ENCODE data around the gene TAP1.
A peak's percentile ranks its signal among the peaks of the same experiment; 100 is the strongest.

Gene TAP1

DNA sequence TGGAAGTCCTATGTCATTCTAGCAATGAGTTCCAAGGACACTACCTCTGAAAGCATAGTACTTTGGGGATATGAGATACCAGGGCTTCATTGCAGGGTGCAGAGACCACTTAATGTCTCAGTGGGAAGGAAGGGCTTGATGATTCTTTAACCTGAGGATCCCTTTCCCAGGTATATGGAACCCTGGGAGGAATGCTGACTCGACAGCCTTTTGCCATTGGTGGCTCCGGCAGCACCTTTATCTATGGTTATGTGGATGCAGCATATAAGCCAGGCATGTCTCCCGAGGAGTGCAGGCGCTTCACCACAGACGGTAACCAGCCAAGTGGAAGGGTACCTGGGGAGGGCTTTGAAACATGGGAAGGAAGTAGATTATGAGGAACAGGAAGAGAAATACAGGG is 4.7 kb upstream of the TAP1 start:
- DNase-seq, result no peak

DNA sequence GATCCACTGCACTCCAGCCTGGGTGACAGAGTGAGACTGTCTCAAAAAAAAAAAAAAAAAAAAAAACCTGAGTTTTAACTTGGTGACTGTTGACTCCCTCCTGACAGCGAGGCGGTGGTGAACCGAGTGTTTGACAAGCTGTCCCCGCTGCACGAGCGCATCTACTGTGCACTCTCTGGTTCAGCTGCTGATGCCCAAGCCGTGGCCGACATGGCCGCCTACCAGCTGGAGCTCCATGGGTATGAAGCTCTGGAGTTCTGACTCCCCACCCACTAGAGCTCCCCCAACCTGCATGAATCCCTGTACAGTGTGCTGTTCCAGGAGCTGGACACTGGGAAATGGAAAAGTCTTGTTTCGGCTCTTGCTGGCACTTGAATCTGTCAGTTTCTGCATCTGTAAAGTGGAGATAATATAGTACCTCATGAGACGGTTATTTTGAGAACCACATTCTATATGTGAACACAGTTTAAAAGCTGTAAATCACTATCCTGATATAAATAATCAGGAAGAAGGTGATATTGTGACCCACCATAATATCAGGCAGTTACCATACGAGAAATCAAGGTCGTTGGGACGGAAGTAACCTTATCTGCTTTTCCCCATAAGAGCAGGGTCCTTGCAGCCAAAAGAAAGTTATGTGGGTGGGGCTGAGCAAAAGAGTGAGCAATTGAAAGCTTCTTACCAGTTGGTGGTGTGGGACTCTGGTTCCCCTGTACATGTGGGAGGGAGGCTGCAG is 3.8 kb upstream of the TAP1 start:
- no peak for DNase-seq

DNA sequence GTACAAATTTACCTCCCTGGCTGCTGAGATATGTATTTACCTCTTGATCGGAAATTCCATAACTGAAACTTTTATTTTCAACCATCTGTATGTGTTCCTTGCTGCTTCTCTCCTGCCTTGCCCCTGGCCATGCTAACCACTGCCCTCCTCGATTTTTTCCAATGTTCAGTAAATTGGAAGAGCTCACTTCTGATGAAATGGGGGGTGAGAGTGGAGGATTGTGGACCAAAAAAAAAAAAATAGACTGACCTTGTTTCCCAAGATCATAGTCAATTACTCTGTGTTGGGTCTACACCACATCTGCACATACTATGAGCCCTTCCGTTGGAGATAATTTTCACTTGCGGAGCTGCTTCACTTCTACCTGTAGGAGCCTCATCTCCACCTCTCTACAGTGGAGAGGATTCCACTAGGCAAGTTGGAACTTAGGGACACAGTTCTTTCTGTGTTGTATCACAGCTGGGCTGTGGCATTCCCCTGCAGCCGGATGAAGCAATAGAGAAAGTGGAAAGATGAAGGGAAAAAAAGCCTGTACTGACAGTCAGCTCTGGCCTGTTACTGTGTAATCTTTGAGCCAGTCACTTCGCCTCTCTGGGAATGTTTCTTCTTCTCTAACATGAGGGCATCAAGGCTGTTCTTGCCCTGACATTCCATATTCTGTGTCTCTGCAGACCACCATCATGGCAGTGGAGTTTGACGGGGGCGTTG is 2.1 kb upstream of the TAP1 start:
- no peak for DNase-seq

DNA sequence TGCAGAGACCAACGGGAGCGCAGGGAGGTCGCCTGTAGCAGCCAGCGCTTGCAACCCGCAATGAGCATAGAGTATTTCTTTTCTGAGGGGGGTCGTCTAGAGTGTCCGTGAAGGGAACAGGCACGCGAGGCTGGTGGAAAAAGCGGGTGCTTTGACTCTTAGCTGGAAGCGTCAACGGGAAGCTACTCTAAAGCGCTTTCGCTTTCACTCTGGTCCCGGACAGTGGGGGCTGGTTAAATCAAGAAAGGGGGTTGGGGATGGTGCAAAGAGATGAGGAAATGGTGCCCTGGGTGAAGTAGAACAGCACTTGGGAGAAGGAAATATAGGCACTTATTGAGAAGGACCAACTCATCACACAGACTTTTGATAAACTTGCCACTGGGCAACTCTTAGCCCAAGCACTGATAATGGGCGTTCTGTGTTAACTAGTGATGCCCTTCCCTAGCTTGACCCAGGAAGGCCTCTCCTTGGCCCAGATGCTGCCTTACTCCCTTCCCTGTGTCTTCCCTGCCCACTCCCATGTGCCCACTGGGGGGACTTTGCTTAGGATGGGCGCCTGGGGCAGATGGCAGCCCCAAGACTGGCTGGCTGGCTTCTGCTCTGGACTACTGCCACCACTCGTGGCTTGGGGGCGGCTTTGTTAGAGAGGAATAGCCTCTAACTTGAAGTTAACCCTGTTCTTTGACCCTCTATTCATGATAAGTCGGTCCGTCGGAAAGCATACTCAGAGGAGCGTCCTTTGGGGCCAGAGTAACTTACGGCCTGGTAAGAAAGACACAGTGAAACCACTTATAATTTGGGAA is 1.1 kb upstream of the TAP1 start:
- peak; percentile 73 for DNase-seq

DNA sequence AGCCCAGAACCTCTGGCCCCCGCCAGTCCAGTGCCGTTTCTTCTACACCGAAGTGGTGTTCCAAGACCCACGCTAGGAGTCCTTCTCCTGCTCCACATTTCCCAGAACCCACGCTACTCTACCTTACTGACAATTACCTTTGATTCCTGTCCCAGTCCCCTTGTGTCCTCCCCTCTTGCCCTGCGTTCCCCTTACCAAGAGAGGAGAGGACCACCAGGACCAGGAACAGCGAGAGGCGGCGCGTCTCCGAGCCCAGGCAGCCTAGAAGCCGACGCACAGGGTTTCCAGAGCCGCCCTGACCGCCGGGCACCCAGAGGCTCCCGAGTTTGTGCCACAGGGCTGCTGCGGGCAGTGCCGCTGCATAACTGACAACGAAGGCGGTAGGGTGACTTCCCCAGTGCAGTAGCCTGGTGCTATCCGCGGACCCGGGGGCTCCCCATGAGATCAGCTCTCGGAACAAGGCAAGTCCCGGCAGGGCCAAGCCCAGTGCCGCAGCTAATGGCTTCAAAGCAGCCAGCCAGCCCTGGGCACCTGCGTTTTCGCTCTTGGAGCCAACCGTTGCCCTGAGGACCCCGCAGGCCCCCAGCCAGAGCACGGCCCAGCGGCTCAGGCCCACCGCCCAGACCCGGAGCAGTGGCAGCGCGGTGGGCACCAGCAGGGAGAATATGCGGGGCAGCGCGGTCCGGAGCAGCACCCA is 512 bp downstream of the TAP1 start:
- DNase-seq, result peak; percentile 65

DNA sequence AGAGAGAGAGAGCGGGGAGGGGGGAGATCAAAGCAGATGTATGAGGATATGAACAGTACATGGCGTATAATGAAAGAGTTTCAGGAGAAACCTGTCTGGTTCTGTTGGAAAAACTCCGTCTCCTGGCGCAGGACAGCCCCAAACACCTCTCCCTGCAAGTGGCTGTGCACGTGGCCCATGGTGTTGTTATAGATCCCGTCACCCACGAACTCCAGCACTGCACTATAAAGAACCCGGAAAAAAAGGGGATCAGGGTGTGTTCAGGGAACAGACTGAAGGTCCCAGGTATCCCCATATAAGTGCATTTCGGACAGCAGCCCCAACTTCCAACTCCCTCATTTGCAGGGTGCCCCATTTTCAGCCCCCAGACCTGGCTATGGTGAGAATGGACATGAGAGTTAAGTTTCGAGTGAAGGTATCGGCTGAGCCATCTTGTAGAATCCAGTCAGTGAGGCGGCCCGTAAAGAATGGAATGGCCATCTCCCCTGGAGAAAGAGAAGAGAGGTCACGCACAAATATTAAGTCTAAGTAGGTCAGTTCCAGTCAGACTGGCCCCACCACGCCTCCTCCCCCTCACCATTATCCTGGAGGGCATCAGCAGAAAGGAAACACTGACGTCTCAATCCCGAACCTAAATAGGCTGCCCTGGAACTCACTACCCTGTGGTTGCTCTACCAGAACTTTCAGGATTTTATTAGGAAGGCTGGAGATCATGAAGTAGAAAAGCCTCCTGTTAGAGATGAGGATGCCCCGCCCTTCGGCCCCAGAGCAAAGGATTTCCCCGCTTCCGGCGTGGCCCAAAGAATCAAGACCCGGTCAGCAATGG is 1.3 kb downstream of the TAP1 start:
- DNase-seq, result no peak

DNA sequence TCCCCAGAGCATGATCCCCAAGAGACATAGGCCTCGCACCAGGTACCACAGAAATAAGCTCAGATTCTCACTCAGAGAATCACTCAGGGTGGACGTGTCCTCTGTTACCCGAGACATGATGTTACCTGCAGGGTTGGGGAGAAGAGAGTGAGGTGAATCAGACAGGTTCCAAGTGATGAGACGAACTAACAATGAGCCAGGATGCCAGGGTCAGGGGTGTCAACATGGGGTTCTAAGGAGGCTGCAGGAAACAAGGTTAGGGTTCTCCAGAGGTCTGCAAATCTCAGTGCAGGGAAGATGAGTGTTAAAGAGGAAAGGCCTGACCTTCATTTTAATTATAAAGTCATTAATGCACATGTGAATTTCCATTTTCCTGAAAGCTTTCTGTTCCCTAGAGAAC is 2.5 kb downstream of the TAP1 start:
- DNase-seq, result no peak

DNA sequence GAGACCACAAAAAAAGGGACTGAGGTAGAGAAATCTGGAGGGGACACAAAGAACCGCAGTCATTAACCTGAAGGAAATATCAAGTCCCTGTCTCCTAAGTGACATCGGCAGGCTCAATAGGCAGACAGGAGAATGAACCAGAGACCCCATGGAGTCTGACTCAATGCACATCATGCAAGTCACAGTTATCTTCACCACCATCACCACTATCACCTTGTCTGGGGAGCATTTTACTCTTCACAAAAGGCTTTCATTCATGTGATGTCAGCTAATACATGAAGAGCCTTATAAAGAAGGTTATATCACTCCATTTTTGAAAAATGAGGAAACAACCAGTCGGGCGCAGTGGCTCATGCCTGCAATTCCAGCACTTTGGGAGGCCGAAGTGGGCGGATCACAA is 4.4 kb downstream of the TAP1 start:
- no peak for DNase-seq

DNA sequence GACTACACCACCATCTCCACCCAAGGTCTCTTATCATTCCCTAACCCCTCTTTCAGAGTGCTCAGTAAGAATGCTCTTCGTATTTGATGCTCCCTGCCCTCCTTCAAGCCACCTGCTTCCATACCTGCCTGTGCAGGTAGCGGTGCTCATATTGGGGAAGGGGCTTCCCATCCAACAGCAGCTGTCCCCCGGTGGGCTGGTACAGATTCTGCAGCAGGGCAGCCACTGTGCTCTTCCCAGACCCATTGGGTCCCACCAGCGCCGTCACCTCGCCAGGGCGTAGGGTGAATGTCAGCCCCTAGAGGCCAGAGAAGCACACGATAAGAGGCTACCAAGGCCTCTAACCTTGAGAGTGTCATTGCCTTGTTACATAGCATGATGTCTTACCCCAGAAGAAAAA is 5.7 kb downstream of the TAP1 start:
- DNase-seq, result no peak

DNA sequence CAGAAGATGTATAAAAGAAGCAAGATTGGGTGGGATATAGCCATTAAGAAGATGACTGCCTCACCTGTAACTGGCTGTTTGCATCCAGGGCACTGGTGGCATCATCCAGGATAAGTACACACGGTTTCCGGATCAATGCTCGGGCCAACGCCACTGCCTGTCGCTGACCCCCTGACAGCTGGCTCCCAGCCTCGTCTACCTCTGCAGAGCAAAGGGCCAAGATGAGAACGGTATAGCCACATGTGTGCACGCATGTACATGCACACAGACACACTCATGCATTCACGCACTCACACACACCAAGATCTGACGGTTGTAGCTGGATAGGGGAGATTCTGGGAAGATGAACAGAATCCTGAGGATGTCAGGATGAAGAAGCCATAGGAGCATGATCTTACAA is 6.5 kb downstream of the TAP1 start:
- DNase-seq, result no peak

DNA sequence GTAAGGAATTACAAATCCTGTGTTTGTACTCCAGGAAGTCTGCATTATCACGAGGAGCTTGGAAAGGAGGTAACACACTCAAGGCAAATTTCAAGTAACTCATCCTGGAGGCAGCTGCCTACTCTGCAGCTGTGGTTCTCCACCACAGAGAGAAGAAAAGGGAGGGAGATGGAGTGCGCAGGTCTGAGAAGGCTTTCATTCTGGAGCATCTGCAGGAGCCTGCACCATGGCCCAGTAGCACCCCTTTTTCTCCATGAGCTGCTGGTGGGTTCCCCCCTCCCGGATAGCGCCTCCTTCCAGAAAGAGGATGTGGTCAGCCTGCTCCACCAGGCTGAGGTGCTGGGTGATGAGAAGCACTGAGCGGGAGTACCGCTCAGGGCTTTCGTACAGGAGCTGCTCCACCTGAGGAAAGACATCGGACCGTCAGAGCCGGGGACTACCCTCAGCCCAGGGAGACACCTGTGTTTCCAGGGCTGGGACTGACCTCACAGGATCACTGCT is 8.1 kb downstream of the TAP1 start:
- DNase-seq, result peak; percentile 2

DNA sequence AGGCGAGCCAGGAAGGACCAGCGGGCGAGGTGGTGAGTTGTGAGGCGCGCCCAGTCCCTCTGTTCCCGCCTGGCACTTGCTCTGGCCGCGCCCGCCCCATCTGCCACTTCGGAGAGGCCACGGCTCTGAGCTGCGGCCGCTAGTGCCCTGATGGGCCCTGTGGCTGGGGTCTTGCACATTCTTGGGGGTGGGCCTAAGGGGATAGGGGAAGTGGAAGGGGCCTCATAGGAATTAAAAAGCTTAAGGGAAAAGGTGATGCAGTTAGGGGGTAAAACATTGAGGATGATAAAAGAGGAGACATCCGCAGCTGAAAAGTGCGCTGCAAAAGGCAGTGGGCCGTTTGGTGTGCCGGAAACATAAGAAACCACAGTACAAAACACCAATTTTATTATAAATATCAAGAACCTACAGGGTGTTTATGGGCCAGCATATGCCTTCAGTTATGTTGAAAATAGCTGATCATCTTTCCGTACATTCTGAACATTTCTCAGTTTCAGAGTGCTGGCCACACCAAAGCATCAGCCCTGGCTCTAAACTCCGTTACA is 8.6 kb downstream of the TAP1 start:
- DNase-seq, result no peak

DNA sequence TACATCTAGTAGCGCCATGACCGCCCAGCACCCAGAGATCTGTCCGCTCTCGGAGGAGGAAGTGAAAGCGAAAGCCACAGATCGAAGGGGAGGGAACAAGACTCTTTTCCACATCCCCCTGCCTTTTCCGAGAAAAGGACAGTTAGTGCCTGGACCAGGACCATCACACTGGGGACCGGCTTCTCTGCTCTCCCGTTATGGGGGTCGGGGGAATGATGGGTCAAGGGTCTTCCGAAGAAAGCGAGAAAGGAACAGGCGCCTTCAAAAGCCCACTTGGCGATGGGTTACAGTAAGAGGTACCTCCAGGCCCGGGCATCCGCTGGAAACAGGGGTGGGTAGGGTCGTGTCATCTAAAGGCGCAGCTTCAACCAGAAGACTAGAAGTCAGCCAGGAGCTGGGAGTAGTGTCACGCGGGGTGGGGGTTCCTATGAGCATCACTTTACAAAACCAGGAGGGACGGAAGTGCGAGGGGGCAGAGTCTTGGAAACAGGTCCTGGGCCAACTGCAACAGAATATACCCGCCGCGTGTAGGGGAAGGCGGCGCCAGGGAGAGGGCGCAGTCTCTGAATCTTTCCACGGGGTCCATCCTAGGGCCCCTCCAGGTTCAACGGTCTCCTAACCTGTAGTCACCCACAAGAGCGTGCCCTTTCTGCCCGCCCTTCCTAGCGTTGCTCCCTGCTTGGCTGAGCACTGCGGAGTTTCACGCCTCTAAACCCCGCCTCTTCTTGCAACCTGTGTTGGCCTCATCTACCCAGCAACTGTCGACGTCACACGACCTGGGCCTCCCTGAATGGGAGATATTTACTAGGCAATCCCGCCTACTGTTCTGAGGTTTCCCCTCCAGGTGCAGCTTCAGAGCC is 9.3 kb downstream of the TAP1 start, which contains the start of gene PSMB8:
PSMB8 (minus strand) TSS at position 69 of the 860 bp plus-strand sequence; CDS start at position 18, 51 bp downstream.
- DNase-seq, result peak; percentile 88

DNA sequence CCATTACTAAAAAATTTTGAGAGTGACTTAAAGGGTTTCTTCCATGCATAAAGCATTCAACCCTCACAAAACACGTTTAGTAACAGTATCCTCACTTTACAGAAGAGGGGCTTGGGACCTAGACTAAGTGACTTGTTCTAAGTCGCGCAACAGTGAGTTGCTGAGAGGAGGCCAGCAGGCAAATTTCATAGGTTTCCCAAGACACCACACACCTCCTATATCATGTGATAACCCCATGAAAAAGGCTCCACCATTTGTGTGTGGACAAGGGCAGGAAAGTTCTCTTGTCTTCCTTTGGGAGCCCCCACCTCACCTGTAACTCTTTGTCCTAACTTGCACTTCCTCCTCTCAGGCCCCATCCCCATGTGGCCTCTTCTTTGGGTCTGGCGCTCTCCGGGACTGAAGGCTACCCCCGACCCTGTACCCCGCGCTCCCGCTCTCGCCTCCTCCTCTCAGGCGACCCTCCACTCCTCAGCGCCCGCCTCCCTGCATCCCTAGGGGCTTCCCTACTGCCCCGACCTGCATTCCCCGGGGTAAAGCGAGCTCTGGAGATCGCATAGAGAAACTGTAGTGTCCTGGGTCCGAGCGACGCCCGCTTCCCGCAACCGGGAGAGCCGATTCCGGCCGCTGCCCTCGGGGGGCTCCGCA is 10.0 kb downstream of the TAP1 start:
- no peak for DNase-seq

DNA sequence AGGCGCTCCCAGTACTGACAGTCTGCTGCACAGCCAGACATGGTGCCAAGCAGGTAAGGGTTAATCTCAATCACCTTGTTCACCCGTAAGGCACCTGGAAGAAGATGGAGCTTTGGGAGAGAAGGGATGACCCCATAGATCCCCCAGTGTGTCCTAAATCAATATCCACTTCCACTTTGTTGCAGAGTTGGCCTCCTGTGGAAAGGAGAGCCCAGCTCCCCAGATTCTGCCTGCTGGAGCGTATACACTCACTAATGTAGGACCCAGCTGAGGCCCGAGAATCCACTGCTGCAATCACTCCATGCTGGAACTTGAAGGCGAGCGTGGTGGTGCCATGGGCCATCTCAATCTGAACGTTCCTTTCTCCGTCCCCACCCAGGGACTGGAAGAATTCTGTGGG is 10.8 kb downstream of the TAP1 start:
- DNase-seq, result no peak

DNA sequence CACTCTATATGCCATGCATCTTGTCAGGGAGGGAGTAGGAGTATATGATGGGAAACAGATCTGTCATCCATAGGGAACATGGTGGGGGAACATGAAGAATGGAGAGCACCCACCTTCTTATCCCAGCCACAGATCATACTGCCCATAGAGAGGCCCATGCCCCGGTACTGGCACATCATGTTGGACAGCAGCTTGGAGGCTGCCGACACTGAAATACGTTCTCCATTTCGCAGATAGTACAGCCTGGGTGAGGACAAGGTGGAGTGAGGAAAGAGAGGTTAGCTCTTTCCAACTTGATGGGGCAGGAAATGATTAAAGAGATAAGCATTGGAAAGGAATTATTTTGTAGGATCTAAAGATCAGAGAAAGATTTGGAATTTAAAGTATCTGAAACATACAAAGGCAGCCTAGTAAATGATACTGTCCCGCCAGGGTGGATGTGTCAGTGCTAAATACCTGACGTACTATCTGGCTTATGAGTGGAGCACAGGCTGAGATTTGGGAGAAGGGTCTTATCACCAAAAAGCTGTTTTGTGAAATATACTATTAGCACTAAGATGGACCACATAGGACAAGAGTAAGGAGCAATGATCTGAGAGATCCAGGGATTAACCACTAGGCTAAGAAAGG is 11.4 kb downstream of the TAP1 start:
- no peak for DNase-seq

DNA sequence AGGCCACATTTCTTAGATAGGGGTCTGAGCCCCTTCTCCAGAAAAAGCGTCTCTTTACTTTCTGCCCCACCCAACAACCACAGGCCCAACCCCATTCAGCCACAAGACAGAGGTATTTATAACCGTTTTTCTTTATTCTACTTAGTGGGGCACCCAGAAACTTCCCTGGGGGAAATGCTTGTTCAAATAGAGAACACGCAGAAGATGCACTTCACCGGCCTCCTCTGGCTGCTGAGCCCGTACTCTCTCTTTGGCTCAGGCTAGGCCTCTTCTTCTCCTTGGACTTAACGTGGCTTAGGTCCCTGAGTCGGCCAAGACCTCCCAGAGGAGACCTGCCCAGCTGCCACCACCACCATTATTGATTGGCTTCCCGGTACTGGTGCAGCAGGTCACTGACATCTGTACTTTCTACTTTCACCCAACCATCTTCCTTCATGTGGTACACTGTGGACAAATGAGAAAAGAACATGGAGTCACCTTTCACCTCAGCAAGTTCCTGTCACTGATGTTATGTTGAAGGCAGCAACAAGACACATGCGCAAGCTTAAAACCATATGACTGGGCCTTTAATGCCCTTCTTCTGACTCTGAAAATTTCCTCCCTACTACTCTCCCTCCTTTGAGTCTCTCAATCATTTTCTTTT is 12.8 kb downstream of the TAP1 start:
- no peak for DNase-seq

DNA sequence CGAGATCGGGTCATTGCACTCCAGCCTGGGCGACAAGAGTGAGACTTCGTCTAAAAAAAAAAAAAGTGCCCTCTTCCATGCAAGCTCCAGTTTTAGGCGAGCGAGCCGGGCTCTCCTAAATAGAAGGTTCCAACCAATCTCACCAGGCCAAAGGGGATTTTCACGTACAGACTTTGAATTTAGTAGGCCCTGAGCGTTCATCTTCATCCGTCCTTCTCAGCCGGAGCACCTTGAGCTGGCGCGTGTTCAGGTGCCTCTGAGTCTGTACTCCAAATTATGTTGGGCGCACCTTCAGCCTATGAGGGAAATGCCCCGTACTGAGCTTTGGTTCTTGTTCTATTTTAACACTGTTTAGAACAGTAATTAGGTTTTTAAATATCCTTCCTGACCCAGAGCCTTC is 14.1 kb downstream of the TAP1 start:
- no peak for DNase-seq

All from midbrain (tissue), 1 donor.